K562 (cell line): ENCODE data around the gene ARHGAP24.

Experiments
- SNIP1 ChIP-seq: fragments of 450-650 bp; IDR thresholded peaks from 2 replicates; pipeline ENCODE4 v1.7.1; 2017; ENCODE audit warnings: low read depth, mild to moderate bottlenecking
- ZKSCAN1 ChIP-seq: fragments of 150-350 bp; IDR thresholded peaks from 2 replicates; pipeline ENCODE4 v1.6.1; 2016; ENCODE audit warnings: low read depth, low read length

DNA sequence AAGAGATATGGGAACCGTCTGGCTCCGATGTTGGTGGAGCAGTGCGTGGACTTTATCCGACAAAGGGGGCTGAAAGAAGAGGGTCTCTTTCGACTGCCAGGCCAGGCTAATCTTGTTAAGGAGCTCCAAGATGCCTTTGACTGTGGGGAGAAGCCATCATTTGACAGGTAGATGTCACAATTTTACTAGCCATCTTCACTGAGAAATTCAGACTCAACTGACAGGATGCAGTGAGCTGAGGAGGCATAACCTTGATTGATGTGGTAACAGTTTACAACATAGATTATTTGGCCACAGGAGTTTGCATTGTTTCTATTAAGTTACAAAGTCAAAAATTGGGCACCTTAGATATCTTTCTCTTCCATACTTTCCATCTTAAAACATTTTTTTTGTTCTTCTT lies 467.2 kb downstream of the ARHGAP24 start:
- TF ChIP-seq ZKSCAN1 (no peak), SNIP1 (no peak)
